Measurements from ENCODE around the gene MYO10.

The MYO10 gene

GRCh38 chr5:16943846-16944678 lies 8.0 kb upstream of the MYO10 start:
- no peak for FAIRE-seq
- no peak for DNase-seq (ENCODE audit: low spot score)

GRCh38 chr5:16937503-16938161 lies 1.5 kb upstream of the MYO10 start:
- DNase-seq (ENCODE audit: low spot score) (no peak), FAIRE-seq (no peak)

GRCh38 chr5:16936989-16937438 lies 926 bp upstream of the MYO10 start:
- FAIRE-seq (no peak), DNase-seq (ENCODE audit: low spot score) (no peak)

- FAIRE-seq (no peak), DNase-seq (ENCODE audit: low spot score) (no peak)
These were observed 598 bp downstream of the MYO10 start for GRCh38 chr5:16935231-16936149.

GRCh38 chr5:16934677-16935153 lies 1.4 kb downstream of the MYO10 start:
- DNase-seq (ENCODE audit: low spot score): no peak

GRCh38 chr5:16934123-16934522 lies 2.0 kb downstream of the MYO10 start:
- FAIRE-seq (no peak), DNase-seq (ENCODE audit: low spot score) (peak; percentile 72)

More at GRCh38 chr5:16934677-16935153, 1.4 kb downstream of the MYO10 start:
- FAIRE-seq: no peak

GRCh38 chr5:16933337-16933736 lies 2.8 kb downstream of the MYO10 start:
- no peak for DNase-seq (ENCODE audit: low spot score)
- FAIRE-seq: no peak

GRCh38 chr5:16932401-16932800 lies 3.7 kb downstream of the MYO10 start:
- no peak for DNase-seq (ENCODE audit: low spot score)
- FAIRE-seq: no peak

- FAIRE-seq (no peak), DNase-seq (ENCODE audit: low spot score) (no peak)
These were observed 4.6 kb downstream of the MYO10 start for GRCh38 chr5:16931334-16932110.

GRCh38 chr5:16930496-16930895 lies 5.6 kb downstream of the MYO10 start:
- no peak for FAIRE-seq
- no peak for DNase-seq (ENCODE audit: low spot score)

- DNase-seq (ENCODE audit: low spot score) (no peak), FAIRE-seq (no peak)
These were observed 6.3 kb downstream of the MYO10 start for GRCh38 chr5:16929831-16930230.

GRCh38 chr5:16929347-16929746 lies 6.7 kb downstream of the MYO10 start:
- FAIRE-seq: no peak
- DNase-seq (ENCODE audit: low spot score): no peak

GRCh38 chr5:16927613-16928012 lies 8.5 kb downstream of the MYO10 start:
- FAIRE-seq (no peak), DNase-seq (ENCODE audit: low spot score) (no peak)

- DNase-seq (ENCODE audit: low spot score): no peak
These were observed 9.7 kb downstream of the MYO10 start for GRCh38 chr5:16926417-16926816.

GRCh38 chr5:16924206-16924605 lies 11.9 kb downstream of the MYO10 start:
- DNase-seq (ENCODE audit: low spot score) (no peak), FAIRE-seq (no peak)

More at GRCh38 chr5:16926417-16926816, 9.7 kb downstream of the MYO10 start:
- no peak for FAIRE-seq

GRCh38 chr5:16922430-16922829 lies 13.7 kb downstream of the MYO10 start:
- FAIRE-seq (no peak), DNase-seq (ENCODE audit: low spot score) (no peak)

GRCh38 chr5:16921211-16921610 lies 14.9 kb downstream of the MYO10 start:
- DNase-seq (ENCODE audit: low spot score) (no peak), FAIRE-seq (no peak)

GRCh38 chr5:16920109-16920816 lies 15.8 kb downstream of the MYO10 start:
- DNase-seq (ENCODE audit: low spot score) (no peak), FAIRE-seq (no peak)

- DNase-seq (ENCODE audit: low spot score) (no peak), FAIRE-seq (no peak)
These were observed 17.0 kb downstream of the MYO10 start for GRCh38 chr5:16918891-16919671.

Measured in urothelium cell line (cell line).